Liver (tissue), 9 donors: Measurements from ENCODE around the gene PELI1. TPM values are rescaled to one million over a fixed set of nuclear protein-coding genes. Genes with fewer than 3 reads are reported as not detected.

Experiments
- DNase-seq: peaks from one replicate; pipeline ENCODE4 v3.0.0-alpha.2; 2017; ENCODE audit warnings: low spot score
- H3K27ac ChIP-seq, 2 donors: one replicate each; pipeline ENCODE4 v1.7.0; 2013; ENCODE audit warnings: inconsistent platforms in 2 of 2, low read length in 2 of 2, control low read depth in 1 of 2, low read depth in 1 of 2, mild to moderate bottlenecking in 1 of 2
- H3K27me3 ChIP-seq, 4 donors: one replicate each; pipeline versions ENCODE4 v1.6.1 to v1.7.0; 2013; ENCODE audit warnings: low read length in 3 of 4, inconsistent platforms in 1 of 4, mild to moderate bottlenecking in 1 of 4, moderate library complexity in 1 of 4; ENCODE audit not compliant: control insufficient read depth in 4 of 4, insufficient read depth in 4 of 4
- H3K36me3 ChIP-seq, 4 donors: one replicate each; pipeline versions ENCODE4 v1.6.1 to v1.7.0; 2013; ENCODE audit warnings: low read length in 3 of 4, mild to moderate bottlenecking in 3 of 4, low read depth in 1 of 4, moderate library complexity in 1 of 4; ENCODE audit not compliant: control insufficient read depth in 4 of 4, insufficient read depth in 3 of 4
- H3K4me1 ChIP-seq, 4 donors: one replicate each; pipeline versions ENCODE4 v1.6.1 to v1.7.0; 2013; ENCODE audit warnings: low read length in 3 of 4, mild to moderate bottlenecking in 3 of 4, moderate library complexity in 1 of 4; ENCODE audit not compliant: control insufficient read depth in 4 of 4, insufficient read depth in 4 of 4
- H3K4me3 ChIP-seq, 3 donors: one replicate each; pipeline versions ENCODE4 v1.6.1 to v1.7.0; 2013; ENCODE audit warnings: low read length in 3 of 3, control low read depth in 1 of 3, low read depth in 1 of 3, mild to moderate bottlenecking in 1 of 3
- H3K9ac ChIP-seq, 2 donors: one replicate each; pipeline ENCODE4 v1.7.0; 2013; ENCODE audit warnings: low read length in 2 of 2, mild to moderate bottlenecking in 2 of 2, moderate library complexity in 2 of 2, control low read depth in 1 of 2, low read depth in 1 of 2
- H3K9me3 ChIP-seq, 4 donors: one replicate each; pipeline versions ENCODE4 v1.6.1 to v1.7.0; 2013; ENCODE audit warnings: low read length in 3 of 4; ENCODE audit not compliant: control insufficient read depth in 4 of 4
- CTCF ChIP-seq: fragments of 150-350 bp; IDR thresholded peaks from 2 replicates; pipeline ENCODE4 v1.5.1; 2017; ENCODE audit warnings: improper control_type of control experiment, low read depth, low read length; ENCODE audit not compliant: missing input control
- EGR1 ChIP-seq, 2 donors: IDR thresholded peaks; 2 replicates each; pipeline ENCODE4 v1.6.1; 2016 to 2018; ENCODE audit warnings: antibody characterized with exemption in 2 of 2, low read depth in 2 of 2
- FOXA1 ChIP-seq: IDR thresholded peaks from 2 replicates; pipeline ENCODE4 v1.6.1; 2016; ENCODE audit warnings: antibody characterized with exemption
- FOXA2 ChIP-seq: IDR thresholded peaks from 2 replicates; pipeline ENCODE4 v1.6.1; 2016; ENCODE audit warnings: antibody characterized with exemption
- HNF4A ChIP-seq, 2 donors: conservative IDR thresholded peaks; 2 replicates each; pipeline ENCODE4 v1.6.1; 2016; ENCODE audit warnings: antibody characterized with exemption in 2 of 2, mild to moderate bottlenecking in 2 of 2
- JUND ChIP-seq, 2 donors: IDR thresholded peaks; 2 replicates each; pipeline ENCODE4 v1.6.1; 2016; ENCODE audit warnings: antibody characterized with exemption in 2 of 2
- MAX ChIP-seq: IDR thresholded peaks from 2 replicates; pipeline ENCODE4 v1.6.1; 2016; ENCODE audit warnings: antibody characterized with exemption
- RAD21 ChIP-seq, 2 donors: IDR thresholded peaks; 2 replicates each; pipeline ENCODE4 v1.6.1; 2016; ENCODE audit warnings: antibody characterized with exemption in 2 of 2, mild to moderate bottlenecking in 2 of 2
- RXRA ChIP-seq, 2 donors: IDR thresholded peaks; 2 replicates each; pipeline ENCODE4 v1.6.1; 2017 to 2018; ENCODE audit warnings: antibody characterized with exemption in 2 of 2, mild to moderate bottlenecking in 1 of 2
- SP1 ChIP-seq: IDR thresholded peaks from 2 replicates; pipeline ENCODE4 v1.6.1; 2018; ENCODE audit warnings: antibody characterized with exemption, mild to moderate bottlenecking
- TAF1 ChIP-seq: conservative IDR thresholded peaks from 2 replicates; pipeline ENCODE4 v1.6.1; 2016; ENCODE audit warnings: antibody characterized with exemption, mild to moderate bottlenecking
- ZBTB33 ChIP-seq: IDR thresholded peaks from 2 replicates; pipeline ENCODE4 v1.6.1; 2016; ENCODE audit warnings: antibody characterized with exemption
- WGBS: extraction: QIAGEN DNeasy Blood & Tissue Kit; methylation state at CpG from one replicate; pipeline ENCODE4 v1.1.7; 2013; 5-methylcytosine and 5-hydroxymethylcytosine counted together
- polyA plus RNA-seq, 2 donors: library from polyadenylated mRNA; stranded (reverse) in 1 of 2; unstranded in 1 of 2; fragments of 200-250 nt in 1 of 2; fragments of >200 nt in 1 of 2; fragmentation: Nextera tagmentation in 1 of 2; extraction: Ambion mirVana in 1 of 2; gene quantifications; one replicate each; pipeline versions ENCODE4 v1.2.1 to v1.2.3, GENCODE V29; 2013 to 2015
- total RNA-seq, 2 donors: library from RNA; depleted of rRNA; stranded (reverse); fragments of >200 nt; gene quantifications; one replicate each; pipeline ENCODE4 v1.2.3, GENCODE V29; 2014
- donor health status: healthy.
- donor health status: healthy.
- donor health status: healthy.
- donor health status: healthy.
- donor health status: healthy.

Gene PELI1
- total and polyA plus RNA-seq, 4 donors = 4.5 to 21.3 (median 7.4) TPM

- Histone ChIP-seq H3K27ac (no peak overlapping the region), H3K4me1 (peaks cover 7 to 14% (median 8%) of the 10 kb centered on the region in 4 donors), H3K4me3 (no peak overlapping the region), H3K9ac (no peak overlapping the region), H3K9me3 (no peaks in the 10 kb centered on the region), H3K36me3 (no peaks in the 10 kb centered on the region), H3K27me3 (no peaks in the 10 kb centered on the region)
- TF ChIP-seq TAF1 = no peak
- WGBS = 82% methylated on average over 6 of the region's 6 CpGs
- no peak for DNase-seq
These were observed 23.3 kb downstream of the PELI1 start for GRCh38 chr2:64120928-64121327.

GRCh38 chr2:64120008-64120407 is 24.2 kb downstream of the PELI1 start:
- Histone ChIP-seq H3K9ac (no peak overlapping the region), H3K4me1 (peaks cover 8 to 22% (median 14%) of the 10 kb centered on the region in 4 donors)

GRCh38 chr2:64119369-64119768 is 24.9 kb downstream of the PELI1 start:
- Histone ChIP-seq H3K27ac (no peak overlapping the region), H3K27me3 (no peaks in the 10 kb centered on the region), H3K9ac (no peak overlapping the region), H3K9me3 (no peaks in the 10 kb centered on the region), H3K4me1 (peaks cover 9 to 25% (median 16%) of the 10 kb centered on the region in 4 donors), H3K4me3 (no peak overlapping the region), H3K36me3 (no peaks in the 10 kb centered on the region)
- no peak for DNase-seq
- TF ChIP-seq FOXA1 = no peak
- TF ChIP-seq FOXA2 = no peak
- TF ChIP-seq CTCF = no peak
- no peak for TF ChIP-seq HNF4A (conservative IDR thresholded peaks at IDR 0.05)
- TF ChIP-seq RAD21 (IDR thresholded peaks at IDR 0.05) = no peak
- no peak for TF ChIP-seq MAX
- TF ChIP-seq ZBTB33 = no peak
- TF ChIP-seq TAF1 = no peak
- TF ChIP-seq RXRA (IDR thresholded peaks at IDR 0.05) = no peak
- TF ChIP-seq EGR1 (IDR thresholded peaks at IDR 0.05; ENCODE audit: low read depth in 2 of 2) = no peak
- no peak for TF ChIP-seq JUND (IDR thresholded peaks at IDR 0.05)
- no peak for TF ChIP-seq SP1
- WGBS = 68% methylated on average over 4 of the region's 4 CpGs

More at GRCh38 chr2:64120008-64120407, 24.2 kb downstream of the PELI1 start:
- WGBS = 93% methylated on average over 2 of the region's 2 CpGs
- no peaks in the 10 kb centered on the region for H3K36me3 ChIP-seq
- no peak for DNase-seq
- TF ChIP-seq SP1 = no peak
- no peak overlapping the region for H3K27ac ChIP-seq
- H3K9me3 ChIP-seq = no peaks in the 10 kb centered on the region
- no peak overlapping the region for H3K4me3 ChIP-seq
- no peaks in the 10 kb centered on the region for H3K27me3 ChIP-seq
